ENCODE measurements around the gene ATRNL1. TPM values are rescaled to one million over a fixed set of nuclear protein-coding genes. Genes with fewer than 3 reads are reported as not detected.

ATRNL1 gene
- total RNA-seq, 4 donors from 2014 or later, result 0.44 to 1.4 (median 1.1) TPM

GRCh38 chr10:115866174-115866573 lies 773.0 kb downstream of the ATRNL1 start:
- 80% methylated on average over 1 of the region's 1 CpG for WGBS
- Histone ChIP-seq H3K27ac (no peak overlapping the region), H3K4me3 (no peak overlapping the region), H3K27me3 (no peaks in the 10 kb centered on the region), H3K4me1 (no peaks in the 10 kb centered on the region), H3K9me3 (no peaks in the 10 kb centered on the region), H3K36me3 (no peaks in the 10 kb centered on the region)
- no peak for DNase-seq (ENCODE audit: low spot score in 2 of 2)
- TF ChIP-seq EP300 (IDR thresholded peaks at IDR 0.05), result no peak
- TF ChIP-seq CTCF (IDR thresholded peaks at IDR 0.05), result no peak
- no peak for TF ChIP-seq POLR2AphosphoS5 (IDR thresholded peaks at IDR 0.05)
- no peak for TF ChIP-seq POLR2A (IDR thresholded peaks at IDR 0.05)

- Histone ChIP-seq H3K9me3 (no peaks in the 10 kb centered on the region), H3K4me3 (no peak overlapping the region), H3K4me1 (no peaks in the 10 kb centered on the region), H3K27me3 (no peaks in the 10 kb centered on the region), H3K27ac (no peak overlapping the region), H3K36me3 (no peaks in the 10 kb centered on the region)
- WGBS, result 84% methylated on average over 4 of the region's 4 CpGs
- TF ChIP-seq EP300 (IDR thresholded peaks at IDR 0.05), result no peak
- no peak for TF ChIP-seq POLR2A (IDR thresholded peaks at IDR 0.05)
- TF ChIP-seq POLR2AphosphoS5 (IDR thresholded peaks at IDR 0.05), result no peak
- no peak for TF ChIP-seq CTCF (IDR thresholded peaks at IDR 0.05)
- no peak for DNase-seq (ENCODE audit: low spot score in 2 of 2)
Observed at GRCh38 chr10:115866691-115867090, 773.5 kb downstream of the ATRNL1 start.

GRCh38 chr10:115867305-115867704 lies 774.1 kb downstream of the ATRNL1 start:
- Histone ChIP-seq H3K36me3 (no peaks in the 10 kb centered on the region), H3K4me3 (no peak overlapping the region), H3K27ac (no peak overlapping the region), H3K4me1 (no peaks in the 10 kb centered on the region), H3K27me3 (no peaks in the 10 kb centered on the region), H3K9me3 (no peaks in the 10 kb centered on the region)
- WGBS, result 49% methylated on average over 2 of the region's 2 CpGs
- TF ChIP-seq EP300 (IDR thresholded peaks at IDR 0.05), result no peak
- no peak for TF ChIP-seq POLR2AphosphoS5 (IDR thresholded peaks at IDR 0.05)
- TF ChIP-seq POLR2A (IDR thresholded peaks at IDR 0.05), result no peak
- no peak for TF ChIP-seq CTCF (IDR thresholded peaks at IDR 0.05)
- no peak for DNase-seq (ENCODE audit: low spot score in 2 of 2)

- Histone ChIP-seq H3K27ac (no peak overlapping the region), H3K9me3 (no peaks in the 10 kb centered on the region), H3K4me1 (no peaks in the 10 kb centered on the region), H3K27me3 (no peaks in the 10 kb centered on the region), H3K36me3 (no peaks in the 10 kb centered on the region), H3K4me3 (no peak overlapping the region)
- TF ChIP-seq EP300 (IDR thresholded peaks at IDR 0.05) (no peak), POLR2AphosphoS5 (IDR thresholded peaks at IDR 0.05) (no peak), CTCF (IDR thresholded peaks at IDR 0.05) (no peak), POLR2A (IDR thresholded peaks at IDR 0.05) (no peak)
- no peak for DNase-seq (ENCODE audit: low spot score in 2 of 2)
- 100% methylated on average over 1 of the region's 1 CpG for WGBS
Observed at GRCh38 chr10:115871855-115872254, 778.7 kb downstream of the ATRNL1 start.

GRCh38 chr10:115875172-115875571 lies 782.0 kb downstream of the ATRNL1 start:
- no peak for DNase-seq (ENCODE audit: low spot score in 2 of 2)
- H3K9me3 ChIP-seq, result no peaks in the 10 kb centered on the region
- H3K36me3 ChIP-seq, result no peaks in the 10 kb centered on the region
- no peaks in the 10 kb centered on the region for H3K27me3 ChIP-seq
- H3K4me3 ChIP-seq, result no peak overlapping the region
- H3K27ac ChIP-seq, result no peak overlapping the region
- WGBS, result 89% methylated on average over 2 of the region's 2 CpGs
- H3K4me1 ChIP-seq, result no peaks in the 10 kb centered on the region
- no peak for TF ChIP-seq POLR2A (IDR thresholded peaks at IDR 0.05)
- no peak for TF ChIP-seq POLR2AphosphoS5 (IDR thresholded peaks at IDR 0.05)
- no peak for TF ChIP-seq EP300 (IDR thresholded peaks at IDR 0.05)
- TF ChIP-seq CTCF (IDR thresholded peaks at IDR 0.05), result no peak

All from suprapubic skin (tissue), 4 donors.